ENCODE results near the gene CHST11.

CHST11 gene

GRCh38 chr12:104685366-104685765 is 228.6 kb downstream of the CHST11 start:
- 100% methylated on average over 1 of the region's 2 CpGs for WGBS (ENCODE audit: insufficient coverage)
- H3K27ac ChIP-seq (ENCODE audit: insufficient read depth in 1 of 2, low read depth in 1 of 2, low read length in 2 of 2, poor library complexity in 1 of 2, severe bottlenecking in 2 of 2), result peak overlapping the region in 1 of 2 experiments; percentile 82
- no peak overlapping the region for H3K4me3 ChIP-seq (ENCODE audit: control insufficient read depth in 1 of 7, extremely low read depth in 1 of 7, insufficient read depth in 4 of 7, low read depth in 2 of 7, low read length in 6 of 7)
- peaks cover 0 to 12% (median 0%) of the 10 kb centered on the region in 4 experiments for H3K36me3 ChIP-seq (ENCODE audit: control insufficient read depth in 4 of 4, insufficient read depth in 4 of 4, low read length in 3 of 4)
- H3K27me3 ChIP-seq (replicated peaks in 2 of 5; ENCODE audit: control insufficient read depth in 4 of 5, insufficient read depth in 5 of 5, low read length in 4 of 5), result no peaks in the 10 kb centered on the region
- peaks cover 45 to 97% (median 91%) of the 10 kb centered on the region in 4 experiments for H3K4me1 ChIP-seq (ENCODE audit: control extremely low read depth in 1 of 4, control insufficient read depth in 4 of 4, insufficient read depth in 4 of 4, low read length in 3 of 4)
- ChIA-PET CTCF (interaction anchor here (0.6 to 1.5 kb wide), 4 partner anchors 9 to 303 kb away, joined by 3 to 5 read pairs (median 4); no protein-coding TSS in a partner anchor), POLR2A (no interaction called here)
- no peak for DNase-seq
- H3K9me3 ChIP-seq (ENCODE audit: control extremely low read depth in 1 of 5, control insufficient read depth in 4 of 5, insufficient read depth in 2 of 5, low read depth in 1 of 5, low read length in 4 of 5), result no peaks in the 10 kb centered on the region

DNA sequence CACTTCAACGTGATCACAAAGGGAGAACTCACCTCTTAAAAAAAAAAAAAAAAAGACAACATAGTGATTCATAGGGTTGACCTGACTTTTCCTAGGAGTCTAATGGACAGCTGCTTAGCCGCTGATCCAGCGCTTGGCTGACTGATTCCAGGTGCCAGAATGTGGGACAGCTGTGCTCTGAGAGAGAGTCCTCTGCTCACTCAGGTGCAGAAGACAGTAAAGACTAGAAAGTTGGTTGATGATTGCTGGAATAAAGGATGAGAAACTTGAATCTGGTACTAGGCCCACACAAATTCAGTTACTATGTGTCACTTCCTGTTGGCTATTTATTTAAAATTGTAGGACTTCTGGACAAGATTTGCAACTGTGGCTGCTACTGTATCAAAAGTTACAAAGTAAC is 229.4 kb downstream of the CHST11 start:
- H3K4me1 ChIP-seq (ENCODE audit: control extremely low read depth in 1 of 4, control insufficient read depth in 4 of 4, insufficient read depth in 4 of 4, low read length in 3 of 4), result peaks cover 41 to 96% (median 88%) of the 10 kb centered on the region in 4 experiments
- no peak overlapping the region for H3K4me3 ChIP-seq (ENCODE audit: control insufficient read depth in 1 of 7, extremely low read depth in 1 of 7, insufficient read depth in 4 of 7, low read depth in 2 of 7, low read length in 6 of 7)
- WGBS (ENCODE audit: insufficient coverage), result 50% methylated on average over 2 of the region's 3 CpGs
- CTCF ChIA-PET, result interaction anchor here (0.9 kb wide), 1 partner anchor 8 kb away, joined by 3 read pairs; no protein-coding TSS in a partner anchor
- no peaks in the 10 kb centered on the region for H3K27me3 ChIP-seq (replicated peaks in 2 of 5; ENCODE audit: control insufficient read depth in 4 of 5, insufficient read depth in 5 of 5, low read length in 4 of 5)
- peak overlapping the region in 1 of 2 experiments; percentile 82 for H3K27ac ChIP-seq (ENCODE audit: insufficient read depth in 1 of 2, low read depth in 1 of 2, low read length in 2 of 2, poor library complexity in 1 of 2, severe bottlenecking in 2 of 2)
- DNase-seq, result peak in 2 of 3 donors; percentile 33 to 47
- H3K36me3 ChIP-seq (ENCODE audit: control insufficient read depth in 4 of 4, insufficient read depth in 4 of 4, low read length in 3 of 4), result peaks cover 0 to 12% (median 0%) of the 10 kb centered on the region in 4 experiments
- H3K9me3 ChIP-seq (ENCODE audit: control extremely low read depth in 1 of 5, control insufficient read depth in 4 of 5, insufficient read depth in 2 of 5, low read depth in 1 of 5, low read length in 4 of 5), result no peaks in the 10 kb centered on the region
- POLR2A ChIA-PET, result interaction anchor here (0.6 kb wide), 1 partner anchor 223 kb away, joined by 7 read pairs; no protein-coding TSS in a partner anchor

DNA sequence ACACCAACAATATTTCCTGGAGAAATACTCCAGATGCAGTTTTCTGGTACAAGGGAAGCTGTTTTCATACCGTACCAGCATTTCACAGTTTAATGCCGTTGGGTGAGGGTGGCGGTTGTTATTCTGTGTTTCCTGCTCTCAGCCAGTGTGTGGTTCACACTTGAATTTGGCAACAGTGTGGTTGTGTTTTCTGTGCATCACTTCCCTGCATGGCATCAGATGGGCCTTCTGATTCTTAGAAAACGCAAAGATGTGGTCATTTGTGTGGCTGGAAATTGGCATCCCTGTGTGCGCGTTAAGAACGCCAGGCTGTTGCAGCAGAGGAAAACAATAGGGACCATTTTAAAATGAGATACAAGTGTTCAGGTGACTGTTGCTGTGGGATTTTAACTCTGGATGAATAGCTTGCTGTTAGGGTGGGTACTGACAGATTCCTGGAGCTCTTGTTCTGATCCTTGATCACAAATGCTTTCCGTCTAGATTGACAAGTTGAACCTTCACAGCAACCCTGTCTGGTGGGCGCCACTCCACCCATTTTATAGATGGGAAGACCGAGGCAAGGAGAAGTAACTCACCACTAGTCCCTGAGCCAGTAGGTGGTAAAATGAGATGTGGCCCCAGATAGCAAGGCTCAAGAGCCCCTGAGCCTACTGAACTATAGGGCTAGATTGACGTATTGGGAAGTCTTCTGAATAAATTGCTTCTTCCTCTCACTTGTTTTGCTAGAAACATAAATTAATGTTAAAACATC is 231.2 kb downstream of the CHST11 start:
- peaks cover 0 to 26% (median 2%) of the 10 kb centered on the region in 4 experiments for H3K36me3 ChIP-seq (ENCODE audit: control insufficient read depth in 4 of 4, insufficient read depth in 4 of 4, low read length in 3 of 4)
- peak overlapping the region; percentile 65 to 82 for H3K27ac ChIP-seq (ENCODE audit: insufficient read depth in 1 of 2, low read depth in 1 of 2, low read length in 2 of 2, poor library complexity in 1 of 2, severe bottlenecking in 2 of 2)
- ChIA-PET POLR2A (interaction anchor here (0.6 to 1.6 kb wide), 2 partner anchors 13 to 18 kb away, joined by 3 to 5 read pairs; no protein-coding TSS in a partner anchor), CTCF (interaction anchor here (0.6 to 2.8 kb wide), 6 partner anchors 9 to 78 kb away, joined by 3 to 15 read pairs (median 3); no protein-coding TSS in a partner anchor)
- H3K4me3 ChIP-seq (ENCODE audit: control insufficient read depth in 1 of 7, extremely low read depth in 1 of 7, insufficient read depth in 4 of 7, low read depth in 2 of 7, low read length in 6 of 7), result peak overlapping the region in 1 of 7 experiments; percentile 25
- peaks cover 0 to 10% (median 0%) of the 10 kb centered on the region in 5 experiments for H3K9me3 ChIP-seq (ENCODE audit: control extremely low read depth in 1 of 5, control insufficient read depth in 4 of 5, insufficient read depth in 2 of 5, low read depth in 1 of 5, low read length in 4 of 5)
- no peaks in the 10 kb centered on the region for H3K27me3 ChIP-seq (replicated peaks in 2 of 5; ENCODE audit: control insufficient read depth in 4 of 5, insufficient read depth in 5 of 5, low read length in 4 of 5)
- H3K4me1 ChIP-seq (ENCODE audit: control extremely low read depth in 1 of 4, control insufficient read depth in 4 of 4, insufficient read depth in 4 of 4, low read length in 3 of 4), result peaks cover 36 to 96% (median 82%) of the 10 kb centered on the region in 4 experiments
- peak in 2 of 3 donors; percentile 89 to 91 for DNase-seq
- WGBS (ENCODE audit: insufficient coverage), result 23% methylated on average over 8 of the region's 11 CpGs

DNA sequence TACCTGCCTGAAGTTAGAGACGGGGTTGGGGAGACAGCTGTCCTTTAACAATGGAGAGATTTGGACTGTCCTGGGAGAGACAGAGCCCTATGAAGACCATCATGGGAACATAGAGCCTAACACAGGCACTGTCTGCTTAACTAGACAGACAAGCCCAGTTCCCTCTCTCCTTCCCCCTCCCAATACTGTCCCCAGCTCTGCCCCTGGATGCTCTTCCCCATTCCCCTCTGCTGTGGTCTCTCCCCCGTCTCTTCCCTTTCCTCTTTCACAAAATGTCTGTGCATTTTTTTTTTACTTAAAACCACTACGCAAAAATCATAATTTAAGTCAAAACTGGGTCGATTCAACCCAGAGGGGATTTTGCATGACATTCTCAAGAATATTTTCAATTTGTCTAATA is 232.9 kb downstream of the CHST11 start:
- 29% methylated on average over 4 of the region's 4 CpGs for WGBS (ENCODE audit: insufficient coverage)
- POLR2A ChIA-PET, result interaction anchor here (0.5 to 0.9 kb wide), 3 partner anchors 15 to 92 kb away, joined by 3 to 5 read pairs (median 4); no protein-coding TSS in a partner anchor
- no peaks in the 10 kb centered on the region for H3K27me3 ChIP-seq (replicated peaks in 2 of 5; ENCODE audit: control insufficient read depth in 4 of 5, insufficient read depth in 5 of 5, low read length in 4 of 5)
- peak overlapping the region; percentile 14 to 21 for H3K27ac ChIP-seq (ENCODE audit: insufficient read depth in 1 of 2, low read depth in 1 of 2, low read length in 2 of 2, poor library complexity in 1 of 2, severe bottlenecking in 2 of 2)
- CTCF ChIA-PET, result interaction anchor here (0.9 to 2.8 kb wide), 3 partner anchors 9 to 308 kb away, joined by 3 to 15 read pairs (median 3); no protein-coding TSS in a partner anchor
- H3K4me1 ChIP-seq (ENCODE audit: control extremely low read depth in 1 of 4, control insufficient read depth in 4 of 4, insufficient read depth in 4 of 4, low read length in 3 of 4), result peaks cover 32 to 95% (median 83%) of the 10 kb centered on the region in 4 experiments
- DNase-seq, result peak in 2 of 3 donors; percentile 65 to 68
- H3K36me3 ChIP-seq (ENCODE audit: control insufficient read depth in 4 of 4, insufficient read depth in 4 of 4, low read length in 3 of 4), result peaks cover 0 to 31% (median 3%) of the 10 kb centered on the region in 4 experiments
- H3K4me3 ChIP-seq (ENCODE audit: control insufficient read depth in 1 of 7, extremely low read depth in 1 of 7, insufficient read depth in 4 of 7, low read depth in 2 of 7, low read length in 6 of 7), result peak overlapping the region in 1 of 7 experiments; percentile 46
- peaks cover 0 to 11% (median 0%) of the 10 kb centered on the region in 5 experiments for H3K9me3 ChIP-seq (ENCODE audit: control extremely low read depth in 1 of 5, control insufficient read depth in 4 of 5, insufficient read depth in 2 of 5, low read depth in 1 of 5, low read length in 4 of 5)

GRCh38 chr12:104691721-104692556 is 235.2 kb downstream of the CHST11 start:
- H3K27ac ChIP-seq (ENCODE audit: insufficient read depth in 1 of 2, low read depth in 1 of 2, low read length in 2 of 2, poor library complexity in 1 of 2, severe bottlenecking in 2 of 2), result no peak overlapping the region
- H3K4me1 ChIP-seq (ENCODE audit: control extremely low read depth in 1 of 4, control insufficient read depth in 4 of 4, insufficient read depth in 4 of 4, low read length in 3 of 4), result peaks cover 34 to 90% (median 78%) of the 10 kb centered on the region in 4 experiments
- POLR2A ChIA-PET, result interaction anchor here (1.0 kb wide), 1 partner anchor 88 kb away, joined by 3 read pairs; no protein-coding TSS in a partner anchor
- peak overlapping the region in 1 of 7 experiments; percentile 42 for H3K4me3 ChIP-seq (ENCODE audit: control insufficient read depth in 1 of 7, extremely low read depth in 1 of 7, insufficient read depth in 4 of 7, low read depth in 2 of 7, low read length in 6 of 7)
- CTCF ChIA-PET, result interaction anchor here (0.9 to 1.3 kb wide), 4 partner anchors 17 to 311 kb away, joined by 3 to 4 read pairs (median 3); partner anchors contain the start of gene CHST11
- peaks cover 0 to 33% (median 3%) of the 10 kb centered on the region in 4 experiments for H3K36me3 ChIP-seq (ENCODE audit: control insufficient read depth in 4 of 4, insufficient read depth in 4 of 4, low read length in 3 of 4)
- no peaks in the 10 kb centered on the region for H3K27me3 ChIP-seq (replicated peaks in 2 of 5; ENCODE audit: control insufficient read depth in 4 of 5, insufficient read depth in 5 of 5, low read length in 4 of 5)
- WGBS (ENCODE audit: insufficient coverage), result 73% methylated on average over 14 of the region's 19 CpGs
- peaks cover 0 to 11% (median 0%) of the 10 kb centered on the region in 5 experiments for H3K9me3 ChIP-seq (ENCODE audit: control extremely low read depth in 1 of 5, control insufficient read depth in 4 of 5, insufficient read depth in 2 of 5, low read depth in 1 of 5, low read length in 4 of 5)
- peak in 2 of 3 donors; percentile 73 to 82 for DNase-seq

DNA sequence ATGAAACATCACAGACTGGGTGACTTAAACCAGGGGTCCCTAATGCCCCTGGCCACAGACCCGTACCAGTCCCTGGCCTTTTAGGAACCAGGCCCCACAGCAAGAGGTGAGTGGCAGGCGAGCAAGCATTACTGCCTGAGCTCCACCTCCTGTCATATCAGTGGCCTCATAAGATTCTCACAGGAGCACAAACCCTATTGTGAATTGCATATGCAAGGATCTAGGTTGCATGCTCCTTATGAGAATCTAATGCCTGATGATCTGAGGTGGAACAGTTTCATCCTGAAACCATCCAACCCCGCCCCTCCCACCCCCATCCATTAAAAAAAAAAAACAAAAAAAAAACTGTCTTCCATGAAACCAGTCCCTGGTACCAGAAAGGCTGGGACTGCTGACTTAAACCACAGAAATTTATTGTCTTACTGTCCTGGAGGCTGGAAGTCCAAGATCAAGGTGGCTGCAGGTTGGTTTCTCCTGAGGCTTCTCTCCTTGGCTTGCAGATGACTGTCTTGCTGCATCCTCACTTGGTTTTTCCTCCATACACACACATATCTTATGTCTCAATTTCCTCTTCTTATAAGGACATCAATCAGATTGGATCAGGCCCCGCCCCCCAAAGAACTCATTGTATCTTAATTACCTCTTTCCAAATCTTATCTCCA is 235.9 kb downstream of the CHST11 start:
- Histone ChIP-seq H3K27ac (ENCODE audit: insufficient read depth in 1 of 2, low read depth in 1 of 2, low read length in 2 of 2, poor library complexity in 1 of 2, severe bottlenecking in 2 of 2) (no peak overlapping the region), H3K36me3 (ENCODE audit: control insufficient read depth in 4 of 4, insufficient read depth in 4 of 4, low read length in 3 of 4) (peaks cover 0 to 39% (median 3%) of the 10 kb centered on the region in 4 experiments), H3K4me3 (ENCODE audit: control insufficient read depth in 1 of 7, extremely low read depth in 1 of 7, insufficient read depth in 4 of 7, low read depth in 2 of 7, low read length in 6 of 7) (no peak overlapping the region), H3K27me3 (replicated peaks in 2 of 5; ENCODE audit: control insufficient read depth in 4 of 5, insufficient read depth in 5 of 5, low read length in 4 of 5) (no peaks in the 10 kb centered on the region), H3K9me3 (ENCODE audit: control extremely low read depth in 1 of 5, control insufficient read depth in 4 of 5, insufficient read depth in 2 of 5, low read depth in 1 of 5, low read length in 4 of 5) (peaks cover 0 to 11% (median 0%) of the 10 kb centered on the region in 5 experiments), H3K4me1 (ENCODE audit: control extremely low read depth in 1 of 4, control insufficient read depth in 4 of 4, insufficient read depth in 4 of 4, low read length in 3 of 4) (peaks cover 28 to 82% (median 70%) of the 10 kb centered on the region in 4 experiments)
- WGBS (ENCODE audit: insufficient coverage), result 50% methylated on average over 2 of the region's 4 CpGs
- POLR2A ChIA-PET, result no interaction called here
- no peak for DNase-seq
- CTCF ChIA-PET, result interaction anchor here (1.0 to 1.4 kb wide), 3 partner anchors 18 to 311 kb away, joined by 3 to 4 read pairs (median 3); partner anchors contain the start of gene CHST11

Measured in common myeloid progenitor, CD34-positive (primary cell).